22Rv1 (cell line): ENCODE results near the gene ADCY1.

Source experiments
- ZFX ChIP-seq: fragments of 450-650 bp; IDR thresholded peaks from 2 replicates; pipeline ENCODE4 v1.6.1; 2017; ENCODE audit warnings: antibody characterized with exemption, borderline replicate concordance
- TF ChIP-seq, protein P1 (sequence below): fragments of 450-650 bp; IDR thresholded peaks from 2 replicates; pipeline ENCODE4 v1.5.1; 2017; ENCODE audit warnings: mild to moderate bottlenecking

DNA sequence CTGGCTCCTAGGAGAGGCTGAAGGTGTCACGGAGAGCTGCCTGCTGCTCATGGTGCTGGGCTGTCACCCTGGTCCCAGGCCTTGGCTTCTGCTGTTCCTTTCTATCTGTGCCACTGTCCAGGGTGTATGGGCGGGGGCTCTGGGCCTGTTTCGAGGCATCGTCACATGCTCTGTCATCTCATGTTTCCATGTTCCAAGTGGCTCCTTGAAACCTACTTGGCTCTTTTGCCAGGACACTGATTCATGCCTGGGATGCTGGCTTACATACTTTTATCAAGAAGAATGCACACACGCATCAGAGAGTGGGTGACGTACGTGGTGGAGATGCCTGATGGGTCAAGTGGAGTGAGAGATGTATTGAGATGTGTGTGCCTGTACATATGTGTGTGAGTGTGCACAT, 50.9 kb downstream of the ADCY1 start:
- TF ChIP-seq ZFX, result no peak
- TF ChIP-seq, protein P1, sequence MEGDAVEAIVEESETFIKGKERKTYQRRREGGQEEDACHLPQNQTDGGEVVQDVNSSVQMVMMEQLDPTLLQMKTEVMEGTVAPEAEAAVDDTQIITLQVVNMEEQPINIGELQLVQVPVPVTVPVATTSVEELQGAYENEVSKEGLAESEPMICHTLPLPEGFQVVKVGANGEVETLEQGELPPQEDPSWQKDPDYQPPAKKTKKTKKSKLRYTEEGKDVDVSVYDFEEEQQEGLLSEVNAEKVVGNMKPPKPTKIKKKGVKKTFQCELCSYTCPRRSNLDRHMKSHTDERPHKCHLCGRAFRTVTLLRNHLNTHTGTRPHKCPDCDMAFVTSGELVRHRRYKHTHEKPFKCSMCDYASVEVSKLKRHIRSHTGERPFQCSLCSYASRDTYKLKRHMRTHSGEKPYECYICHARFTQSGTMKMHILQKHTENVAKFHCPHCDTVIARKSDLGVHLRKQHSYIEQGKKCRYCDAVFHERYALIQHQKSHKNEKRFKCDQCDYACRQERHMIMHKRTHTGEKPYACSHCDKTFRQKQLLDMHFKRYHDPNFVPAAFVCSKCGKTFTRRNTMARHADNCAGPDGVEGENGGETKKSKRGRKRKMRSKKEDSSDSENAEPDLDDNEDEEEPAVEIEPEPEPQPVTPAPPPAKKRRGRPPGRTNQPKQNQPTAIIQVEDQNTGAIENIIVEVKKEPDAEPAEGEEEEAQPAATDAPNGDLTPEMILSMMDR, result no peak
